Activated gamma-delta T cell treated with Interleukin-2 at 50 U/mL for 16 hours (primary cell): ENCODE data around the gene ZNF593.

Experiments
- DNase-seq: peaks from one replicate; pipeline ENCODE4 v3.0.0-alpha.2; 2020

The ZNF593 gene

DNA sequence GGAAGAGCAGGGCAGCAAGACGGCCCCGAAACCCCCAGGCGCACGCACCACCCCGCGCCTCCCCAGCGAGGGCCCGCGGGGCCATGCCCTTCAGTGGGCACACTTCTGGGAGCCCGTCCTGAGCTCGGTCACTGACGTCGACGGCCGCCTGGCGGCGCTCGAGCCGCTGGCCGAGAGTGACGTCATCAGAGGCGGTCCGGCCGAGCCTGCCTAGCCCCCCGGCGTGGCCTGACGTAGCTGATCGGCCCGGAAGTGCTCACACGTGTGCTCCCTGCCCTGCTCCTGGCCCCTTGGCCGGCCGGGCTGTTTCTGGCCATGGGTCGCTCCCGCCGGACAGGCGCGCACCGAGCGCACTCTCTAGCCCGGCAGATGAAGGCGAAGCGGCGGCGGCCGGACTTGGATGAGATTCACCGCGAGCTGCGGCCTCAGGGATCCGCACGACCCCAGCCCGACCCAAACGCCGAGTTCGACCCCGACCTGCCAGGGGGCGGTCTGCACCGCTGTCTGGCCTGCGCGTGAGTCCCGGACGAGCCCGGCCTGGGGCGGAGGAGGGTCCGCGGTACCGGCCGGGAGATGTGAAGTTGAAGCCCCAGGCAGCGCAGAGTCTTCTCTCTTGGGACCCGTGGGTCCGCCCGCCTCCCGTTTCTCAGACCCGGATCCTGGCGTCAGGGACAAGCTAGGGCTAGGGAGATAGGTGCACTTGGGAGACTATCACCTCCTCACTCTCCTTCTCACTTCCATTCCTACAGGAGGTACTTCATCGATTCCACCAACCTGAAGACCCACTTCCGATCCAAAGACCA lies at the start of gene ZNF593:
Gene ZNF593, plus strand, starts transcription at position 240 of the 803 bp plus-strand sequence. Its CDS starts 76 bp downstream, at position 316.
- peak; percentile 79 for DNase-seq

DNA sequence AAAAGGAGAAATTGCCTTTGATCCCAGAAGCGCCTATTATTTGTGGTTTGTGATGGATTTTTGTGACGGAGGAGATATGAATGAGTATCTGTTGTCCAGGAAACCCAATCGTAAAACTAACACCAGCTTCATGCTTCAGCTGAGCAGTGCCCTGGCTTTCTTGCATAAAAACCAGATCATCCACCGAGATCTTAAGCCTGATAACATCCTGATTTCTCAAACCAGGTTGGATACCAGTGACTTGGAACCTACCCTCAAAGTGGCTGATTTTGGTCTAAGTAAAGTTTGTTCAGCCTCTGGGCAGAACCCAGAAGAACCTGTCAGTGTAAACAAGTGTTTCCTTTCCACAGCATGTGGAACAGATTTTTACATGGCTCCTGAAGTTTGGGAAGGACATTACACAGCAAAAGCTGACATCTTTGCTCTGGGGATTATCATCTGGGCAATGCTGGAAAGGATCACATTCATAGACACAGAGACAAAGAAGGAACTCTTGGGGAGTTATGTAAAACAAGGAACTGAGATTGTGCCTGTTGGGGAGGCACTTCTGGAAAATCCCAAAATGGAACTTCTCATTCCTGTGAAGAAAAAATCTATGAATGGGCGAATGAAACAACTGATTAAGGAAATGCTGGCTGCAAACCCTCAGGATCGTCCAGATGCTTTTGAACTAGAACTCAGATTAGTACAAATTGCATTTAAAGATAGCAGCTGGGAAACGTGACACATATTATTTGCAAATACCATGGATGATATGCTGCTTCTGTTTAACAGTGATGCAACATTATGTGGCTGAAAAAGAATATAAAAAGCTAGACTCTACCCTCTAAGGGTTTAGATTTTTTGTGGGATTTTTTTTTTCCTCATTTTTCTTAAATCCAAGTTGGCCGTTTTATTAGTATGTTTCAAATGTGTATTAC lies 47.6 kb upstream of the ZNF593 start:
- no peak for DNase-seq

DNA sequence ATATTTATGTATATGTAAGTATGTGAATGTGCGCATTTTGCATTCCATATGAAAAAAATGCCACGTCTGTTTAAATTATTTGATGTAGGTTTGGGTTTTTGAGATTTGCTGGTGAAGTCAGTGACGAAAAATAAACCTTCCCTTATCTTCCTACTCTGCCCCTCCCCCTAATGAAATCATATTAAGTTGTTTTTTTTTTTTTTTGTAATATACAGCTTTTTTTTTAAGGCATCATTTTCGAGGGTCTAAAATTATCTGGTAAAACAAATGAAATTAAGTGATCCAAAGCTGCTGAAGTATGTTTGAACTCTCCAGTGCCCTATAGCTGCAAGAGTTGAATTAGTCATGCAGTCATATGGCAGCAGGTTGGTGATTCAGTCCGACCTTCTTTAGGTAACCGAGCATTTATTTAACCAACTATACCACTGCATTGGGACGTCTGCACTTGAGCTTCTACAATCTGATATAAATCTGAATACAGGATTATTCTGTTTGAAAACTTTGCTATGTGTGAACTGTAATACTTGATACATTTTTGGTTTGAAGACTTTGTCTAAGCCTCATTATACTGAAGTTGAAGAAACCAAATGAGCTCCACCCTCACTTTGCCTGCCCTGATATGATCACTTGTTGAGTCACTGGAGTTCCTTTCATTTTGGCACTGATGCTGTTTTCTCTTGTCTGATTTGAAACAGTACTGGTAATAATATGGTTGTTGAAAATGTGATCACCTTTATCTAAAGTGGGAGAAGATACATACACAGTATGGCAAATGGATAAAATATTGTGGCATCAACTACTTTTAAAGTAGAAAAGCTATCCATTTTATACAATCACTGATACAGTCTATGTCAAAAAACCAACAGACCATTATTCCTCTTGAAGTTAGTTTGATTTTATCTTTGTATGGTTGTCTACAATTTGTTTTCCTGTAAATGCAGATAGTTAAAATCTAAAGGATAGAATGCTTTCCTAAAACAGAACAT lies 46.4 kb upstream of the ZNF593 start:
- DNase-seq = no peak

DNA sequence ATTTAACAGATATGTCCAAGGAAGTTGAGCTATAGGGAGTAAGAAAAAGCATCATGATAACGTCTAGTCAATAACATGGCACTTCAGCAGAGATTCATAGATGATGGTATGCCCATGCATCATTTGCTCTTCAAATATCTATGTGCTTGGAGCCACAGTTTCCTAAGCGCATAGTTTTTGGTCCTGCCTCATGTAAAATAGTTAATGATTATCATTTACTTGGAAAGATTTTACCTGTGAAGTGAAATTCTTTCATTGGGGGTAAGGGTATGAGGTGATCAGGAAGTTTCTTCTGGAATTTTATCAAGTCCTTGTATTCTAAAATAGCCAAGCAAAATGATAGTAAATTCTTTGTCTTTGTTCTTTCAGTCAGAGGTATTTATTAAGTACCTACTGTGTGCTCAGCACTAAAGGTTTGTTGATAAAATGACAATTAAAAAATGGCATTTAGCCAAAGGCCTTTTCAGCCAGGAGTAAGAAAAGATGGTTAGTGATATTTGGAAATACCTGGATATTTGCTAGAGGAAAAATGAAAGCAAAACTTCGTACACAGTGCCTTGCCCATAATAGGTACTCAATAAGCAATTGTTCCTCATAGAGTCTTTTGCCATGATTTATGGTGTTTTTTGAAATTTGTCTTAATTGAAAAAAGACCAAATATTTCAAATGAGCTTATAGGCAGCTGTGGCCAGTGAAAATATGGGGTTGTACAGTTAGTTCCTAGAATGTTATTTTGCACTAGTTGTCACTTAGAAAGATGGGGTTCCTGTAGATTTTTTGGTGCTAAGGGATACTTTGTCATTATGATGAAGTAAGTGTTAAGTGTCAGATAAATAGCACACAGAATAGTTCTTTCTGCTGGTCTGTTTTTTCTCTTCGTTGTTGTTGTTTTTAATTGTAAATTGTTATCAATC lies 45.0 kb upstream of the ZNF593 start:
- no peak for DNase-seq

DNA sequence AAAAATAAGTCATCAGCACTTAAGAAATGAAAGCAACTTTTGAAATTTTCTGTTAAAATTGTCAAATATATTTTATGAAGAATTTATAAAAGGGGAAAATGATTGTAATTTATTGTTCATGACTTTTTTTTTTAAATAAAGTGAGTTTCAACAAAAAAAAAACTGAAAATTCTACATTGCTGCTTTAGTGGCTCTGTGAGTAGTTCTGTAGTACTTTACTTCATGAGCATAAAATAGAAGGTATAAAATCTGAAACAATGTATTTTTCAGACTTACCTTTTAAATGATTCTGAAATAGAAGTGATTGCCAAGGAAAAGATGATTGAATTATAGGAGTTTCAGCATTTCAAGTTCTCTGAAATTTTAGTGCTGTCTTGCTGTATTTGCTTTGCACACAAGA lies 44.3 kb upstream of the ZNF593 start:
- DNase-seq = no peak

DNA sequence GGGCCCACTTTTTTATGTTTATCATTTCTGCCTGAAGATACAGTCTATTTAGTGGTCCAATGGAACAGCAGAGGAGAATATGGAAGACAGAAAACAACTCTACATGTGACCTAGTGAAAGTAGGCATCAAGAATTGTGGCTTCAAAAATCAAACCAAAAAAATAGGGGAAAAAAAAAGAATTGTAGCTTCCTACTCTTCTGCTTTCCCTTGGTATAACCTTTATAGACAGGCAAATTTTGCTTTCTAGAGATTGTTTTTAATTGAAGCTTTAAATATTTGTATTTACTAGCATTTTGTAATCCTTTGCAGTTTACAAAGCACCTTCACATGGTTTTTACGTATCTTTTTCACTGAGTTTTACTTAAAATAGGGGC lies 43.8 kb upstream of the ZNF593 start:
- no peak for DNase-seq

DNA sequence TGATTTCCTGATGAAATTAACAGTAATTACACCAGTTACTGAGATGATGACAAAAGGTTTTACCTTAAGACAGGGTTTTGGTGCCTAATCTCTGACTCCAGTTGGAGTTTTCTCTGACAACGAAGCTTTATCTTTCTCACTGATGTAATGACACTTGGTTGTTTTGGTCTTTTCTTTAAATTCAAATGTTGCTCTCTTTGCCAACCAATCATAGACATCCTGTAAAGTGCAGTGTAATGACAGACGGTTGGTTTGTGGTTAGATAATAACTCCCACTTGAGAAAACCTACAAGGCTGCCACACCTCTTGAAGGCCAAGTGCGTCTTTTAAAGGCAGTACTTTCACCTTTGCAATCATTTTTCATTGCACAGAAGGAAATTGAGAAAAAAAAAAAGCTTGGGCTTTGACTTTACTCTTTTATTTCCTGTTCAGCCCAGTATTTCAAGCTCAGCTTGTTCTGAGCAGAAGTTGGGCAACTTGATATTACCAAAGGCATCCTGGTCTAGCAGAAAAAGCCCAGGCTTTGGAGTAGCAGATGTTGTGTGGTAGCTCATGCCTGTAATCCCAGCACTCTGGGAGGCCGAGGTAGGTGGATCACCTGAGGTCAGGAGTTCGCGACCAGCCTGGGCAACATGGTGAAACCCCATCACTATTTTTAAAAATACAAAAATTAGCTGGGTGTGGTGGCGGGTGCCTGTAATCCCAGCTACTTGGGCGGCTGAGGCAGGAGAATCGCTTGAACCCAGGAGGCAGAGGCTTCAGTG lies 43.2 kb upstream of the ZNF593 start:
- peak; percentile 53 for DNase-seq

DNA sequence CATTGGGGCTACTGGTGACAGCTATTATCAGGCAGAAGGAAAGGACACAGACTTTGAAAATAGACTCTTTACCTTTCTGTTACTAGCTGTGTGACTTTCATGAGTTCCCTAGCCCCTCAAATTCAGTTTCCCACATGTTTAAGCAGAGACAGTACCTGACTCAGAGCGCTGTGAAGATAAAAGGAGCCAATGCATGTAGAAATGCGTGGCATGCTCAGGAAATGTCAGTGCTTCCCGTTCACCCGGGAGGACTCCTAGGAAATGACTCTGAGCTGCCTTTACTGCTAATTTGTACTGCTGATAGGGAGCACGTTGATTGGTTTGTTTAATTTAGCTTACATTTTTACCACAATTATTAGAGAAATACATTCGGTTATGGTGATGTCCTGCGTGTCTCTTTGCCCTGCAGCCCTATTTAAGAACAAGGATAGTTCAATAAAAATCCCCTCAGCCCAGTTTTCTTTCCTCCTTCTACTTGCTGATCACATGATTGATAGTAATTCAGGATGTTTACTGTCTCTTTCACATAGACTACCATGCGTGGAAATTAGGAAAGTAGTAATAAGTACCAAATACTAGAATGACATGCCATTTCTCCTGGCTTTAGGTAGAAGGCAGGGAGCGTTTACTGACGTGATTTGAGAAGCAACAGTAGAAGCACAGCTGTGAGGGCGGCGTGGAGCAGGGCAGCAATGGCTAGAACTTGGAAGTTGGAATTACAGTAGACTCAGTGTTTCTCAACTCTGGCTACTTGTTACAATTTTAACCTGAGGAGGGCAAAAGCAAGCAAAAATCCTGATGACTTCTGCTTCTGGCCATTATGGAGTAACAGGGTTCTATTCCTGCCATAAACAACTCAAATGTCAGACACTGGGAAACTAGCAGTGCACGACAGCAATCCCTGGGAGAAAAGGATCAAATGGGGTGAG lies 42.2 kb upstream of the ZNF593 start:
- DNase-seq = no peak

DNA sequence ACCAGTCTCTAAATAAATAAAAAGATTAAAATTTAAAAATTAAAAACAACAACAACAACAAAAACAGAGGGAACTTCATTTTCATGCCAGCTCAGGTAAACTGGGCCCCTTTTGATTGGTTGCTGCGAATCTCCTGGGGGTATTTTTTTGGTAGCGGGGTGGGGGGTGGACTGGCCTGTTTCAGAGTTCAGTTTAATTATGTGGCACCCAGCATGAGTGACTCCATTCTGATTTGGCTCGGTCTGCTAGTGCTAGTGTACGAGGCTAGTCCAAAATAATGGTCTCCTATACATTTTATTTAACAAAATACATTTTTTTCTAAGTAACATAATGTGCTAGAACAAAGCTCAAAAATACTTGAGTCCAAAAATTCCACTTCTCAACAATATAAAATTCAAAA lies 39.9 kb upstream of the ZNF593 start:
- no peak for DNase-seq

DNA sequence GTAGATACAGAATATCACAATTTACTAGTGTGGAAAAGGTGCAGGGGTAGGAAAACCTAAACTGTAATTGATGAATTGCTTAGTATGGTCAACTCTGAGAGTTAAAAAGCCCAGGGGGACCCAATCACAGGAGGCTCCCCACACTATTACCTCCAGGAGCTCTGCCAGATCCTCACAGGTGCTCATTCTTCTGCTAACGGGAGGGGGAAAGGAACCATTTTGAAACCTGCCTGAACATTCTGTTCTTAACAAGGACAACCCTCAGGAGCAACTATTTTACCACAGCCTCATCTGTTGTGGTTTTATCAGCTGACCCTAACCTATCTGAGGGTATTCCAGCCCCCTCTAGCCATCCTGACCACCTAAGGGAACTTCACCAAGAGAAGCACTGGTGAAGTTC lies 39.0 kb upstream of the ZNF593 start:
- DNase-seq = no peak

DNA sequence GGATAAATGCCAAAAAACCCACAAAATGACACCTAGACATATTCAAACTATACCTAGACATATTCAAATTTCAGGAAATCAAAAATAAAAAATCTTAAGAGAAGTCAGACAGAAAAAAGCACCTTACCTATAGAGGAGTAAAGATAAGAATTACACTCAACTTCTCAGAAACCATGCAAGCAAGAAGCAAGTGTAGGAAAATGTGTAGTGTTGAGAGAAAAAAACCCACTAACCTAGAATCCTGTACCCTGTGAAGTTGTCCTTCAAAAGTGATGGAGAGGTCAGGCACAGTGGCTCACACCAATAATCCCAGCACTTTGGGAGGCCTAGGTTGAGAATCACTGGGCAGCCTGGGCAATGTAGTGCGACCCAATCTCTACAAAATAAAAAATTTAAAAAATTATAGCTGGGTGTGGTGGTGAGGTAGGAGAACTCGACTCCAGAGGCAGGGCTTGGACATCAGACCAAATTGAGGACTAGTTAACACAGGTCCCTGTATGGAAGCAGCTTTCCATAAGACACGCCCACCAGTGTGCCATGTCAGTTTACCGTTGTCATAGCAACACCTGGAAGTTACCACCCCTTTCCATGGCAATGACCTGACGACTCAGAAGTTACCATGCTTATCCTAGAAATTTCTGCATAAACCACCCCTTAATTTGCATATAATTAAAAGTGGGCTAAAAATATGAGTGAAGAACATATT lies 37.4 kb upstream of the ZNF593 start:
- no peak for DNase-seq

DNA sequence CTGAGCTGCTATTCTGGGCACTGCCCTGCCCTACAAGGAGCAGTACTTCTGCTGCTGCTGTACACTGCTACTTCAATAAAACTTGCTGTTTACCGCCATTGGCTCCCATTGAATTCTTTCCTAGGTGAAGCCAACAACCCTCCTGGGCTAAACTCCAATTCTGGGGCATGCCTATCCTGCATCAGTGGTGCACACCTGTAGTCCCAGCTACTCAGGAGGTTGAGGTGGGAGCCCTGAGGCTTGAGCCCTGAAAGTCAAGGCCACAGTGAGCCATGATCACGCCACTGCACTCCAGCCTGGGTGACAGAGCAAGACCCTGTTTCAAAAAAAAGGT lies 36.9 kb upstream of the ZNF593 start:
- no peak for DNase-seq

DNA sequence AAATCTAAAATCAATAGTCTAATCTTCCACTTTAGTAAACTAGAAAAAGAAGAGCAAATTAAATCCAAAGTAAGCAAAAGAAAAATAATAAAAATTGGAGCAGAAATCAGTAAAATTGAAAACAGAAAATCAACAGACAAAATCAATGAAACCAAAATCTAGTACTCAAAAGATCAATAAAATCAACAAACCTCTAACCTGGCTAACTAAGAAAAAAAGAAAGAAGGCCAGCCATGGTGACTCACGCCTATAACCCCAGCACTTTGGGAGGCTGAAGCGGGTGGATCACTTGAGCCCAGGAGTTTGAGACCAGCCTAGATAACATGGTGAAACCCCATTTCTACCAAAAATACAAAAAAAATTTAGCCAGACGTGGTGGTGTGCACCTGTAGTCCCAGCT lies 35.2 kb upstream of the ZNF593 start:
- DNase-seq = no peak

DNA sequence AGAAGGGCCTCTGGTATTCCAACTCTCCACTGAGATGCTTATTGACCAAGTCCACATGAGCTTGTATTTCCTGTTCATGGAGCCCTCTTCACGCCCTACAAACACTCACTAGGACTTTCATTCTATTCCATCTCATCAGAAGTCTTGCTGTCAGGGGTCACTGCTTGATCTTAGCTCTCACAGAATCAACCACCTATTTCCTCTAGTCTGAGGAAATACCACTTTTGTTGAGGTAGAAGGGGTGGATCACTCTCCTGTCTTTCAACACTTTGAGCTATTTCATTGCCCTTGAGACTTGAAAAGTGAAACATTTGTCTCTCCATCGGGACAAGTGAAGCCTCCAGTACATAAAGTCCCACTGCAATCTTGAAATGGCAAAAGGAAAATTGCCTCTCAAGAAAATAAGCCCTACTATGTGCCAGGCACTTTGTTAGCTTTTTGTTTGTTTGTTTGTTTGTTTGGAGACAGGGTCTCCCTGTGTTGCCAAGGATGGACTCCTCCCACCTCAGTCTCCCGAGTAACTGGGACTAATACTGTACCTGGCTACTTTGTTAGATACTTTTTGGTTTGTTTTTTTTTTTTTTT lies 30.6 kb upstream of the ZNF593 start:
- DNase-seq = no peak

DNA sequence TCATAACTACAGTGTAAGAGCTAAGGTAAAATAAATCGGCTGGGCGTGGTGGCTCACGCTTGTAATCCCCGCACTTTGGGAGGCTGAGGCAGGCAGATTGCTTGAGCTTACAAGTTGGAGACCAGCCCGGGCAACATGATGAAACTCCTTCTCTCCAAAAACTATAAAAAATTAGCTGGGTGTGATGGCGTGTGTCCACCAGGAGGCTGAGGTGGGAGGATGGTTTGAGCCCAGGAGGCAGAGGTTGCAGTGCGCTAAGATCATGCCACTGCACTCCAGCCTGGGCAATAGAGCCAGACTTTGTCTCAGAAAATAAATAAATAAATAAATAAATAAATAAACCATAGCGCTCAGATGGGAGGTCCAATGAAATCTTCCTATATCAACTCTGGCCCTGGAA lies 27.5 kb upstream of the ZNF593 start:
- no peak for DNase-seq

DNA sequence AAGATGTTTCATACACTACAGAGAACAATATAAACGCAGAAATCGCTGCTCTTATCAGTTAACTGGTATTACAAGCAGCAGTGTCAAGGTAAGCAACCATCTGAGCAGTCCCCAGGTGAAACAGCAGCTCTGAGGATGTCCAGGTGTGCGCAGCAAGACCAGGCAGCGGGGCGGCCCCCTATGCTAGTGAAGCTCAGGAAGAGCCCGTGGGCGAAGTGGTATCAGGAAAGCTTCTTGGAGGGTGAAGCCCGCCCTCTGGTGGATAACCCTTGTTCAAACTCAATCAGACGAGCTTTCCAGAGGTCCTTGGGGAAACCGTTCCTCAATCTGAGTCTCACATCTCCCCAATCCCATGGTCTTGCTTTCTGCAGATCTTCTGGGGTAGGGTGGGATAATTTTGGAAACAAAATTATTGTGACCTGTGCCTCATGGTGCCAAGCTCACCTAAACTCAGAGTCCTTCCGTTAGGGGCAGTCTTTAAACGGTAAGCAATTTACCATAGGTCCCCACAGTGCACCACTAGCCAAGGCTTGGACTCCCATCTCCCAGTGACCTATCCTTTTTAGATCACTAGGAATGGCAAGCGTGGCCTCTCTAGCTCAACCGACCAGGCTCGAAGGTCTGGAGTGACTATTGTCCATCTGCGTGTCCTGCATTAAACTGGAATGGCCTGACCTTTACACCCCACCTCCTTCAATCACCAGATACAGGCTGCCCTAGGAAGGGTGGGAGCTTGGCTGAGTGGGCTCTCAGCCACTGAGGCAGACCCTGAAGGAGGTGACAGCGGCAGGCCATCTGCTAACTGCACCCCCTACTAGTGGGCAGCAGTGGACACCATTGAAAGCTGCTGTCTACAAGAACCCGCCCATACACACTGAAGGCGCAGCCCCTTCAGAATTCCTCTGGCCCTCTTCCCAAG lies 24.4 kb upstream of the ZNF593 start:
- peak; percentile 82 for DNase-seq

DNA sequence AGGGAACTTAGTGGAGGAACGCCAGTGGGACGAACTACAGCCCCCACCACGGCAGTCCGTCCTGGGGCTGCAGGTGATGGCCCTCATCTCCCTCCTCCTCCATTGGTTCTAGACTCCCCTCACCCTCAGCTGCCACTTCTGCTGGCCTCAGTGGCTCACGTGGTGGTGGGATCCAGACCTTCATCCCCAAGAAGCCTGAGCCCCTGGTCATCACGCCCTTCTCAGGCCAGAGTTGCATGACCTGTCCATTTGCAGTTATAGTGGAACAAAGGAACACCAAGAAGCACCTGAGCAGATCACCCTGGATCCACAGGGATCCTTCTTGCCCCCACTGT lies 23.8 kb upstream of the ZNF593 start:
- DNase-seq = no peak

DNA sequence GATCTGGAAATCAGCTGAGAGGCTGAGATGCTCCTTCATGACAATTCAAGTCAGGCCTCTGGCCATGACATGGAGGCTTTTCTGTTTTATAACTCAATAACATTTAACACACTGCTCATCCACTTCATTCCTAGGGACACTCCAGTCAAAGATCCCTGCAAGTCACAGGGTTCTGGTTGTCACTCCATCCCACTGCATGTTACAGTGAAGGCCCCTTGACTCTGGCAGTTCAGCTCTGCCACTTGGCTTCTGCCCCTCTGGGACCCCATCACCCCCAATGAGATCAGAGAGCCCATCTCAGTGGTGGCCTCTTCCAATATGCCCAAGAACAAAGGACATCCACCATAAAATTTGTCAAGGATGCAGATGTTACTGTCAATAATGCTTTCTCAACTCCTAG lies 20.8 kb upstream of the ZNF593 start:
- DNase-seq = no peak
